Lower lobe of right lung (tissue), 2 donors: ENCODE data around the gene TMEM232. TPM values are rescaled to one million over a fixed set of nuclear protein-coding genes. Genes with fewer than 3 reads are reported as not detected.

Source experiments
- ATAC-seq, 2 donors: fragments of 200-7000 bp; cut with Tn5 transposase; one replicate each; pipeline ENCODE4 v1.9.1; 2020 to 2022; ENCODE audit warnings: mild to moderate bottlenecking in 2 of 2, moderate library complexity in 2 of 2
- DNase-seq: peaks from one replicate; pipeline ENCODE4 v3.0.0-alpha.2; 2020
- H3K27ac ChIP-seq: fragments of 200-600 bp; one replicate; pipeline ENCODE4 v1.8.0; 2022
- H3K27me3 ChIP-seq: fragments of 200-600 bp; one replicate; pipeline ENCODE4 v1.8.0; 2022; ENCODE audit warnings: low read depth
- H3K36me3 ChIP-seq: fragments of 200-600 bp; one replicate; pipeline ENCODE4 v1.8.0; 2022; ENCODE audit warnings: mild to moderate bottlenecking
- H3K4me1 ChIP-seq: fragments of 200-600 bp; one replicate; pipeline ENCODE4 v1.8.0; 2022
- H3K4me3 ChIP-seq: fragments of 200-600 bp; one replicate; pipeline ENCODE4 v1.8.0; 2022; ENCODE audit warnings: mild to moderate bottlenecking
- H3K9me3 ChIP-seq: fragments of 200-600 bp; one replicate; pipeline ENCODE4 v1.8.0; 2022
- CTCF ChIP-seq: fragments of 200-600 bp; IDR thresholded peaks from one replicate; pipeline ENCODE4 v1.8.0; 2022; ENCODE audit warnings: antibody characterized with exemption, mild to moderate bottlenecking
- intact Hi-C: fragments of 100-400 bp; cut with DNase I; formaldehyde crosslinking; loops from one replicate; pipeline ENCODE4 v1.11.0; 2022
- total RNA-seq: library from RNA; stranded (reverse); fragmentation: NEBNext Ultra II Directional; extraction: Animal tissue kit (Norgen Biotek cat#: 25700); gene quantifications from one replicate; pipeline ENCODE4 v1.2.1, GENCODE V29; 2021
- donor health status: DM: no; HTN: yes; CAD: no; lungs with severe emphysema.

TMEM232 gene
- total RNA-seq, 1 donor from 2014 or later = 11.4 TPM

GRCh38 chr5:110435207-110435606 is 291.3 kb downstream of the TMEM232 start:
- H3K27me3 ChIP-seq = no peaks in the 10 kb centered on the region
- intact Hi-C loops = no loop called here
- no peaks in the 10 kb centered on the region for H3K4me1 ChIP-seq
- no peak for TF ChIP-seq CTCF
- H3K36me3 ChIP-seq = no peaks in the 10 kb centered on the region
- DNase-seq (no peak), ATAC-seq (no peak)
- no peak overlapping the region for H3K4me3 ChIP-seq
- no peaks in the 10 kb centered on the region for H3K9me3 ChIP-seq
- H3K27ac ChIP-seq = no peak overlapping the region

GRCh38 chr5:110431603-110432002 is 294.9 kb downstream of the TMEM232 start:
- Histone ChIP-seq H3K9me3 (no peaks in the 10 kb centered on the region), H3K4me3 (no peak overlapping the region), H3K4me1 (no peaks in the 10 kb centered on the region), H3K27ac (no peak overlapping the region), H3K27me3 (no peaks in the 10 kb centered on the region), H3K36me3 (no peaks in the 10 kb centered on the region)
- intact Hi-C loops = no loop called here
- no peak for TF ChIP-seq CTCF
- ATAC-seq = no peak
- DNase-seq = no peak

GRCh38 chr5:110414360-110414759 is 312.1 kb downstream of the TMEM232 start:
- H3K9me3 ChIP-seq = no peaks in the 10 kb centered on the region
- H3K27ac ChIP-seq = no peak overlapping the region
- TF ChIP-seq CTCF = peak; percentile 17
- ATAC-seq (no peak), DNase-seq (no peak)
- no peaks in the 10 kb centered on the region for H3K36me3 ChIP-seq
- no peak overlapping the region for H3K4me3 ChIP-seq
- H3K4me1 ChIP-seq = no peaks in the 10 kb centered on the region
- H3K27me3 ChIP-seq = no peaks in the 10 kb centered on the region
- intact Hi-C loops = no loop called here

- DNase-seq = no peak
- no peaks in the 10 kb centered on the region for H3K9me3 ChIP-seq
- H3K4me3 ChIP-seq = no peak overlapping the region
- intact Hi-C loops = no loop called here
- H3K27ac ChIP-seq = no peak overlapping the region
- ATAC-seq = no peak
- no peak for TF ChIP-seq CTCF
- H3K36me3 ChIP-seq = no peaks in the 10 kb centered on the region
- H3K27me3 ChIP-seq = no peaks in the 10 kb centered on the region
- no peaks in the 10 kb centered on the region for H3K4me1 ChIP-seq
Measured at GRCh38 chr5:110413856-110414255, 312.6 kb downstream of the TMEM232 start.

GRCh38 chr5:110409571-110409970 is 316.9 kb downstream of the TMEM232 start:
- intact Hi-C loops = no loop called here
- H3K36me3 ChIP-seq = no peaks in the 10 kb centered on the region
- H3K9me3 ChIP-seq = no peaks in the 10 kb centered on the region
- no peaks in the 10 kb centered on the region for H3K27me3 ChIP-seq
- no peaks in the 10 kb centered on the region for H3K4me1 ChIP-seq
- no peak for TF ChIP-seq CTCF
- H3K4me3 ChIP-seq = no peak overlapping the region
- DNase-seq (no peak), ATAC-seq (no peak)
- H3K27ac ChIP-seq = no peak overlapping the region

- Histone ChIP-seq H3K4me1 (no peaks in the 10 kb centered on the region), H3K36me3 (no peaks in the 10 kb centered on the region), H3K27ac (no peak overlapping the region), H3K9me3 (no peaks in the 10 kb centered on the region), H3K27me3 (no peaks in the 10 kb centered on the region), H3K4me3 (no peak overlapping the region)
- ATAC-seq = no peak
- no peak for TF ChIP-seq CTCF
- DNase-seq = no peak
- intact Hi-C loops = no loop called here
Measured at GRCh38 chr5:110402562-110402961, 323.9 kb downstream of the TMEM232 start.
